K562 (cell line): Measurements from ENCODE around the gene RASD2. TPM values are rescaled to one million over a fixed set of nuclear protein-coding genes. Genes with fewer than 3 reads are reported as not detected.

Experiments
- ATAC-seq: fragments of 200-7000 bp; cut with Tn5 transposase; 3 replicates; pipeline ENCODE4 v1.9.1; 2020; ENCODE audit warnings: moderate library complexity
- BruUV-seq: library from RNA; stranded (reverse); fragments of 400-500 nt; replicated peaks from 2 replicates; lab custom pipeline; 2021; lab: Mats Ljungman, UMichigan
- CTCF ChIA-PET: fragments of 300-600 bp; formaldehyde crosslinking; extraction: SDS; loops from one replicate; lab custom pipeline; 2021; ENCODE audit warnings: low intra/inter-chr PET ratio; lab: Yijun Ruan, JAX
- POLR2A ChIA-PET: fragments of 300-600, 350-650 bp; sonication (Branson Sonifier 250); formaldehyde crosslinking; extraction: SDS; loops from one replicate; lab custom pipeline; 2021; ENCODE audit warnings: antibody characterized with exemption, inconsistent platforms; lab: Yijun Ruan, JAX
- DNase-seq, 4 experiments: peaks; one replicate each; pipeline versions ENCODE4 v3.0.0 to v3.0.0-alpha.2; 2011 to 2018; ENCODE audit warnings: low spot score in 3 of 4, mixed read lengths in 3 of 4; ENCODE audit errors: extremely low read depth in 1 of 4
- FAIRE-seq: peaks from 2 replicates; lab custom pipeline; 2011; peaks lifted over from hg19 to GRCh38; lab: Jason Lieb, UNC
- H2AFZ ChIP-seq: 2 replicates; pipeline ENCODE4 v1.6.0; 2011; ENCODE audit warnings: low read depth, low read length, control low read depth, inconsistent platforms
- H3K27ac ChIP-seq: fragments of 200-600 bp; 3 replicates; pipeline ENCODE4 v1.8.0; 2011; ENCODE audit warnings: low read depth, mild to moderate bottlenecking, control low read depth, inconsistent platforms, low read length, moderate library complexity, mixed read lengths; ENCODE audit errors: extremely low read depth
- H3K27me3 ChIP-seq, 2 experiments: fragments of 300-600 bp in 1 of 2; 2 replicates in 1 of 2; 3 replicates in 1 of 2; pipeline versions ENCODE4 v1.6.0 to v1.8.0; 2011; ENCODE audit warnings: inconsistent platforms in 2 of 2, low read length in 2 of 2, mild to moderate bottlenecking in 1 of 2, mixed read lengths in 1 of 2, moderate library complexity in 1 of 2; ENCODE audit not compliant: control insufficient read depth in 2 of 2, insufficient read depth in 2 of 2
- H3K36me3 ChIP-seq: fragments of 300-600 bp; 3 replicates; pipeline ENCODE4 v1.8.0; 2011; ENCODE audit warnings: mild to moderate bottlenecking, low read length, inconsistent platforms; ENCODE audit not compliant: control insufficient read depth, insufficient read depth
- H3K4me1 ChIP-seq, 2 experiments: fragments of 200-600 bp in 1 of 2; replicated peaks in 1 of 2; 2 replicates in 1 of 2; 3 replicates in 1 of 2; pipeline versions ENCODE4 v1.5.1 to v1.8.0; 2011; ENCODE audit warnings: inconsistent platforms in 2 of 2, low read length in 2 of 2, mild to moderate bottlenecking in 1 of 2, mixed read lengths in 1 of 2, moderate library complexity in 1 of 2; ENCODE audit not compliant: control insufficient read depth in 2 of 2, insufficient read depth in 2 of 2
- H3K4me2 ChIP-seq: 2 replicates; pipeline ENCODE4 v1.6.1; 2011; ENCODE audit warnings: low read length, control low read depth, inconsistent platforms, mixed read lengths; ENCODE audit not compliant: insufficient read depth
- H3K4me3 ChIP-seq: fragments of 200-600 bp; sonication (generic), shearing (Covaris generic); 2 replicates; pipeline ENCODE4 v1.5.1; 2016; ENCODE audit warnings: control low read depth, inconsistent platforms
- H3K79me2 ChIP-seq: fragments of 200-600 bp; 3 replicates; pipeline ENCODE4 v1.8.0; 2011; ENCODE audit warnings: low read length, inconsistent platforms; ENCODE audit not compliant: control insufficient read depth, insufficient read depth
- H3K9ac ChIP-seq, 2 experiments: 2 replicates each; pipeline versions ENCODE4 v1.6.0 to v1.6.1; 2011; ENCODE audit warnings: low read depth in 2 of 2, low read length in 2 of 2, control low read depth in 1 of 2, inconsistent platforms in 1 of 2, mild to moderate bottlenecking in 1 of 2, mixed read lengths in 1 of 2; ENCODE audit not compliant: insufficient read depth in 1 of 2
- H3K9me1 ChIP-seq: one replicate; pipeline ENCODE4 v1.6.0; 2011; ENCODE audit warnings: inconsistent platforms, mild to moderate bottlenecking, low read length, moderate library complexity; ENCODE audit not compliant: control insufficient read depth, insufficient read depth
- H3K9me3 ChIP-seq: replicated peaks from 2 replicates; pipeline ENCODE4 v1.5.1; 2011; ENCODE audit warnings: low read depth, low read length, inconsistent platforms; ENCODE audit not compliant: control insufficient read depth, insufficient read depth
- H4K20me1 ChIP-seq: replicated peaks from 2 replicates; pipeline ENCODE4 v1.6.1; 2011; ENCODE audit warnings: low read length, inconsistent platforms, mixed read lengths; ENCODE audit not compliant: control insufficient read depth, insufficient read depth
- BDP1 ChIP-seq: IDR thresholded peaks from 3 replicates; pipeline ENCODE4 v1.6.1; 2011; ENCODE audit not compliant: insufficient read length, insufficient read depth
- CREBBP ChIP-seq: IDR thresholded peaks from one replicate; pipeline ENCODE4 v1.6.1; 2012; ENCODE audit warnings: low read depth, mild to moderate bottlenecking, control low read depth, inconsistent platforms, low read length
- DNMT1 ChIP-seq: fragments of 450-650 bp; IDR thresholded peaks from 2 replicates; pipeline ENCODE4 v1.6.1; 2016; ENCODE audit warnings: antibody characterized with exemption, mild to moderate bottlenecking
- GABPB1 ChIP-seq: sonication (generic); formaldehyde crosslinking; IDR thresholded peaks from 2 replicates; pipeline ENCODE4 v1.8.0; 2022; ENCODE audit warnings: mild to moderate bottlenecking, missing genetic modification reagents
- HMGN3 ChIP-seq: IDR thresholded peaks from 2 replicates; pipeline ENCODE4 v1.6.1; 2011; ENCODE audit warnings: borderline replicate concordance, low read depth, mild to moderate bottlenecking, mixed read lengths, low read length; ENCODE audit not compliant: insufficient read length; ENCODE audit errors: extremely low read depth
- RBM22 ChIP-seq: fragments of 200-400 bp; formaldehyde crosslinking; IDR thresholded peaks from 2 replicates; pipeline ENCODE4 v1.6.1; 2018; ENCODE audit warnings: low read length, low read depth; ENCODE audit not compliant: poor library complexity, severe bottlenecking
- RCOR1 ChIP-seq, 2 experiments: IDR thresholded peaks; 2 replicates each; pipeline ENCODE4 v1.6.1; 2012; ENCODE audit warnings: low read depth in 2 of 2, low read length in 2 of 2, borderline replicate concordance in 1 of 2, improper control_type of control experiment in 1 of 2
- TCF7L2 ChIP-seq: fragments of 150-350 bp; IDR thresholded peaks from 2 replicates; pipeline ENCODE4 v1.6.1; 2016; ENCODE audit warnings: low read depth, mild to moderate bottlenecking, low read length, moderate library complexity
- ZNF3 ChIP-seq: fragments of 250-450 bp; sonication (Bioruptor Pico); IDR thresholded peaks from 2 replicates; pipeline ENCODE4 v1.5.0; 2021; ENCODE audit warnings: mild to moderate bottlenecking, moderate library complexity
- ZNF311 ChIP-seq: fragments of 250-450 bp; sonication (Bioruptor Pico); IDR thresholded peaks from 2 replicates; pipeline ENCODE4 v1.4.0; 2020; ENCODE audit warnings: mild to moderate bottlenecking, moderate library complexity
- ZNF77 ChIP-seq: fragments of 250-450 bp; sonication (Bioruptor Pico); IDR thresholded peaks from 2 replicates; pipeline ENCODE4 v1.5.0; 2020
- WGBS: fragments of 100-300 bp; shearing (Covaris generic); methylation state at CpG from one replicate; pipeline ENCODE4 v1.1.6; 2016; ENCODE audit warnings: low coverage, mixed read lengths; ENCODE audit not compliant: insufficient coverage; ENCODE audit errors: missing lambda C conversion rate; 5-methylcytosine and 5-hydroxymethylcytosine counted together
- in situ Hi-C: fragments of 300-500 bp; cut with MboI; formaldehyde crosslinking; loops from 4 replicates; pipeline ENCODE4 v1.15.0; 2018; ENCODE audit warnings: inconsistent platforms, mixed read lengths
- intact Hi-C: fragments of 100-400 bp; cut with micrococcal nuclease; formaldehyde crosslinking; loops from 2 replicates; pipeline ENCODE4 v1.14.2; 2022
- polyA plus RNA-seq, 8 experiments: library from polyadenylated mRNA; depleted of rRNA in 4 of 8; stranded (reverse) in 5 of 8; unstranded in 3 of 8; fragments of >200 nt; fragmentation: Nextera tagmentation in 2 of 8; fragmentation: Illumina TruSeq in 1 of 8; extraction: Ambion mirVana in 2 of 8; extraction: Trizol in 1 of 8; gene quantifications; 2 replicates each; pipeline versions ENCODE4 v1.2.1 to v1.2.3, GENCODE V29; 2011 to 2014; ENCODE audit warnings: inconsistent platforms in 1 of 8, missing spikeins in 1 of 8
- total RNA-seq, 7 experiments: library from RNA; depleted of rRNA in 6 of 7; stranded (reverse); fragments of >200 nt in 6 of 7; fragmentation: Illumina TruSeq in 2 of 7; extraction: Trizol in 2 of 7; gene quantifications; 2 replicates each; pipeline versions ENCODE4 v1.2.1 to v1.2.3, GENCODE V29; 2011 to 2021; ENCODE audit warnings: low replicate concordance in 1 of 7
- TF ChIP-seq, protein P1 (sequence below), 2 experiments: fragments of 450-650 bp in 1 of 2; IDR thresholded peaks; 2 replicates each; pipeline ENCODE4 v1.6.1; 2011 to 2017; ENCODE audit warnings: low read depth in 2 of 2, antibody characterized with exemption in 1 of 2, borderline replicate concordance in 1 of 2, low read length in 1 of 2, mild to moderate bottlenecking in 1 of 2, mixed read lengths in 1 of 2; ENCODE audit not compliant: control insufficient read depth in 1 of 2
- TF ChIP-seq, protein P2 (sequence below): fragments of 450-650 bp; IDR thresholded peaks from 2 replicates; pipeline ENCODE4 v1.6.1; 2014; ENCODE audit warnings: low read depth, mild to moderate bottlenecking, moderate library complexity, borderline replicate concordance
- TF ChIP-seq, protein P3 (sequence below): fragments of 250-450 bp; sonication (Bioruptor Pico); IDR thresholded peaks from 2 replicates; pipeline ENCODE4 v1.8.0; 2022; ENCODE audit warnings: inconsistent platforms

RASD2 gene
- total and polyA plus RNA-seq, 9 of the 15 experiments (the other 6 are each of a cell fraction or from before 2014, with no cell fraction given): 0.05 TPM; not detected in 8

DNA sequence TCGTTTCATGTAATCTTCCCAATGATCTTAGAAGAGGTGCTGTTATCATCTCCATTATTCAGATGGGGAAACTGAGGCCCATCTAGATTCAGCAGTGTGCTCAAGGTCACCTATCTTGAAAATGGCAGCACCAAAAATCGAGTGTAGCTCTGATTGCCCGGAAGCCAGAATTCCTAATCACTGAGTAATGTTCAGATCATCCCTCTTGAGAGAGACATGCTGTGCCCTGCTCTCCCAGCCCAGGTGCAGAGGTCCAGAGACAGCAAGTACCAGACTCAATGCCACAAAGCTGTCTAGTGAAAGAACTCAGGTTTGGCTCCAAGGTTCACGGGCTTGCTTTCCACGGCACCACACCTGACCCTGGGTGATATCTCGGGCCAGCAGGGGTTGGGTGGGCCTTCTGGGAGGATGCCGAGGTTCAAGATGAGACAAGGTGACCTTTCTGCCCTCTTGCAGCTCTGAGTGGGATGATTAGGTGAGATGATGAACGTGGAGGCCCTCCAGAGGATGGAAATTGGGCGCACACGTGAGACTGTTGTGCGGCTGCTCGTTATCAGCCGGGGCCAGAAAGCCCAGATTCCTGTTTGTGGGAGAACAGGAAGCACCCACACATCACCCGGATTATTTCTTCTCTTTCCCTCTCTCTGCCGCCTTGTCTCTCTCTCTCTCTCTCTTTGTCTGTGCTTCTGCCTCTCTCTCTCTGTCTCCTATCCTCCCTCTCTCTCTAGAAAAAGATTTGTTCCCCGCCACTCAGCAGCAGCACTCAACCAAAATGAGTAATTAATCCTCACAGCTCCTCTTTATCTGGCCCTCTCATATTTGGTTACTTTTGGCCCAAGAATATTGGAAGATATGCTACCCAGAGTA lies 19.0 kb upstream of the RASD2 start:
- H2AFZ ChIP-seq: no peak overlapping the region
- ChIA-PET CTCF (no interaction called here), POLR2A (interaction anchor here (0.6 to 1.4 kb wide), 3 partner anchors 11 to 1461 kb away, joined by 3 to 5 read pairs (median 3); no protein-coding TSS in a partner anchor)
- DNase-seq (peak; percentile 37 to 78 (median 56)), ATAC-seq (peak; percentile 70), FAIRE-seq (peak; percentile 29)
- no peak overlapping the region for H3K9ac ChIP-seq
- peaks cover 5% of the 10 kb centered on the region; the same call in 1 of the 2 replicates for H4K20me1 ChIP-seq
- no TSS peak for BruUV-seq
- no peak overlapping the region for H3K27ac ChIP-seq
- H3K79me2 ChIP-seq: no peaks in the 10 kb centered on the region
- no peaks in the 10 kb centered on the region for H3K9me3 ChIP-seq
- in situ Hi-C loops (no loop called here), intact Hi-C loops (no loop called here)
- H3K9me1 ChIP-seq: no peaks in the 10 kb centered on the region
- WGBS: 4% methylated on average over 9 of the region's 16 CpGs
- peaks cover 3 to 40% of the 10 kb centered on the region in 2 experiments; a peak in 2 of 5 replicates for H3K27me3 ChIP-seq
- H3K4me3 ChIP-seq: no peak overlapping the region
- no peak overlapping the region for H3K4me2 ChIP-seq
- no peaks in the 10 kb centered on the region for H3K36me3 ChIP-seq
- H3K4me1 ChIP-seq: peaks cover 8 to 10% of the 10 kb centered on the region in 2 experiments; a peak in 3 of 5 replicates
- no peak for TF ChIP-seq DNMT1
- TF ChIP-seq ZNF77 (CRISPR knock-in tag): no peak
- no peak for TF ChIP-seq TCF7L2
- TF ChIP-seq RCOR1 (IDR thresholded peaks at IDR 0.05; ENCODE audit: borderline replicate concordance in 1 of 2, low read depth in 2 of 2, low read length in 2 of 2): peak in 1 of 2 experiments; percentile 89; a peak in 2 of 4 replicates
- TF ChIP-seq, protein P1, sequence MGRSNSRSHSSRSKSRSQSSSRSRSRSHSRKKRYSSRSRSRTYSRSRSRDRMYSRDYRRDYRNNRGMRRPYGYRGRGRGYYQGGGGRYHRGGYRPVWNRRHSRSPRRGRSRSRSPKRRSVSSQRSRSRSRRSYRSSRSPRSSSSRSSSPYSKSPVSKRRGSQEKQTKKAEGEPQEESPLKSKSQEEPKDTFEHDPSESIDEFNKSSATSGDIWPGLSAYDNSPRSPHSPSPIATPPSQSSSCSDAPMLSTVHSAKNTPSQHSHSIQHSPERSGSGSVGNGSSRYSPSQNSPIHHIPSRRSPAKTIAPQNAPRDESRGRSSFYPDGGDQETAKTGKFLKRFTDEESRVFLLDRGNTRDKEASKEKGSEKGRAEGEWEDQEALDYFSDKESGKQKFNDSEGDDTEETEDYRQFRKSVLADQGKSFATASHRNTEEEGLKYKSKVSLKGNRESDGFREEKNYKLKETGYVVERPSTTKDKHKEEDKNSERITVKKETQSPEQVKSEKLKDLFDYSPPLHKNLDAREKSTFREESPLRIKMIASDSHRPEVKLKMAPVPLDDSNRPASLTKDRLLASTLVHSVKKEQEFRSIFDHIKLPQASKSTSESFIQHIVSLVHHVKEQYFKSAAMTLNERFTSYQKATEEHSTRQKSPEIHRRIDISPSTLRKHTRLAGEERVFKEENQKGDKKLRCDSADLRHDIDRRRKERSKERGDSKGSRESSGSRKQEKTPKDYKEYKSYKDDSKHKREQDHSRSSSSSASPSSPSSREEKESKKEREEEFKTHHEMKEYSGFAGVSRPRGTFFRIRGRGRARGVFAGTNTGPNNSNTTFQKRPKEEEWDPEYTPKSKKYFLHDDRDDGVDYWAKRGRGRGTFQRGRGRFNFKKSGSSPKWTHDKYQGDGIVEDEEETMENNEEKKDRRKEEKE (IDR thresholded peaks at IDR 0.05; ENCODE audit: borderline replicate concordance in 1 of 2, control insufficient read depth in 1 of 2, low read depth in 2 of 2, low read length in 1 of 2): no peak
- TF ChIP-seq BDP1: no peak
- TF ChIP-seq, protein P2, sequence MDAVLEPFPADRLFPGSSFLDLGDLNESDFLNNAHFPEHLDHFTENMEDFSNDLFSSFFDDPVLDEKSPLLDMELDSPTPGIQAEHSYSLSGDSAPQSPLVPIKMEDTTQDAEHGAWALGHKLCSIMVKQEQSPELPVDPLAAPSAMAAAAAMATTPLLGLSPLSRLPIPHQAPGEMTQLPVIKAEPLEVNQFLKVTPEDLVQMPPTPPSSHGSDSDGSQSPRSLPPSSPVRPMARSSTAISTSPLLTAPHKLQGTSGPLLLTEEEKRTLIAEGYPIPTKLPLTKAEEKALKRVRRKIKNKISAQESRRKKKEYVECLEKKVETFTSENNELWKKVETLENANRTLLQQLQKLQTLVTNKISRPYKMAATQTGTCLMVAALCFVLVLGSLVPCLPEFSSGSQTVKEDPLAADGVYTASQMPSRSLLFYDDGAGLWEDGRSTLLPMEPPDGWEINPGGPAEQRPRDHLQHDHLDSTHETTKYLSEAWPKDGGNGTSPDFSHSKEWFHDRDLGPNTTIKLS: no peak
- TF ChIP-seq ZNF311 (CRISPR knock-in tag): no peak
- TF ChIP-seq HMGN3: no peak
- no peak for TF ChIP-seq CREBBP
- TF ChIP-seq, protein P3, sequence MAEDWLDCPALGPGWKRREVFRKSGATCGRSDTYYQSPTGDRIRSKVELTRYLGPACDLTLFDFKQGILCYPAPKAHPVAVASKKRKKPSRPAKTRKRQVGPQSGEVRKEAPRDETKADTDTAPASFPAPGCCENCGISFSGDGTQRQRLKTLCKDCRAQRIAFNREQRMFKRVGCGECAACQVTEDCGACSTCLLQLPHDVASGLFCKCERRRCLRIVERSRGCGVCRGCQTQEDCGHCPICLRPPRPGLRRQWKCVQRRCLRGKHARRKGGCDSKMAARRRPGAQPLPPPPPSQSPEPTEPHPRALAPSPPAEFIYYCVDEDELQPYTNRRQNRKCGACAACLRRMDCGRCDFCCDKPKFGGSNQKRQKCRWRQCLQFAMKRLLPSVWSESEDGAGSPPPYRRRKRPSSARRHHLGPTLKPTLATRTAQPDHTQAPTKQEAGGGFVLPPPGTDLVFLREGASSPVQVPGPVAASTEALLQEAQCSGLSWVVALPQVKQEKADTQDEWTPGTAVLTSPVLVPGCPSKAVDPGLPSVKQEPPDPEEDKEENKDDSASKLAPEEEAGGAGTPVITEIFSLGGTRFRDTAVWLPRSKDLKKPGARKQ: no peak
- no peak for TF ChIP-seq GABPB1 (CRISPR knock-in tag)
- no peak for TF ChIP-seq RBM22
- TF ChIP-seq ZNF3 (CRISPR knock-in tag): no peak
